HCT116 (cell line): ENCODE results near the gene SULT2B1. TPM values are rescaled to one million over a fixed set of nuclear protein-coding genes. Genes with fewer than 3 reads are reported as not detected.

Source experiments
- total RNA-seq: library from RNA; stranded (reverse); gene quantifications from one replicate; pipeline ENCODE4 v1.2.1, GENCODE V29; 2021; ENCODE audit not compliant: unreplicated experiment
- TF ChIP-seq, protein P1 (sequence below): IDR thresholded peaks from 2 replicates; pipeline ENCODE4 v1.6.1; 2012; ENCODE audit warnings: low read depth

Gene SULT2B1
- total RNA-seq, 1 experiment from 2014 or later, result 4.8 TPM

DNA sequence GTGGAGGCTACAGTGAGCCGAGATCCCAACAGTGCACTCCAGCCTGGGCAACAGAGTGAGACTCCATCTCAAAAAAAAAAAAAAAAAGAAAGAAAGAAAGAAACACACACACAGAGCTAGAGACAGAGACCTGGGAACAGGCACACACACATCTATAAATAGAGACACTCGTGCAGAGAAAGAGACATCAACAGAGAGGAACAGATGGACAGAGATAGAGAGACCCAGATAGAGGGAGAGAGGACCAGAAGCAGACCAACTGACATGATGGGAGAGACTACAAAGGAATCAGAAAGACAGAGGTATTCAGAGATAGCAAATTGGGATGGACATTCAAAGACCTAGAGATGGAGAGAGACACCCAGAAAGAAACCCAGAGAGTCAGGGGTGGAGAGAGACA is 96.2 kb downstream of the SULT2B1 start (continued):
- TF ChIP-seq, protein P1, sequence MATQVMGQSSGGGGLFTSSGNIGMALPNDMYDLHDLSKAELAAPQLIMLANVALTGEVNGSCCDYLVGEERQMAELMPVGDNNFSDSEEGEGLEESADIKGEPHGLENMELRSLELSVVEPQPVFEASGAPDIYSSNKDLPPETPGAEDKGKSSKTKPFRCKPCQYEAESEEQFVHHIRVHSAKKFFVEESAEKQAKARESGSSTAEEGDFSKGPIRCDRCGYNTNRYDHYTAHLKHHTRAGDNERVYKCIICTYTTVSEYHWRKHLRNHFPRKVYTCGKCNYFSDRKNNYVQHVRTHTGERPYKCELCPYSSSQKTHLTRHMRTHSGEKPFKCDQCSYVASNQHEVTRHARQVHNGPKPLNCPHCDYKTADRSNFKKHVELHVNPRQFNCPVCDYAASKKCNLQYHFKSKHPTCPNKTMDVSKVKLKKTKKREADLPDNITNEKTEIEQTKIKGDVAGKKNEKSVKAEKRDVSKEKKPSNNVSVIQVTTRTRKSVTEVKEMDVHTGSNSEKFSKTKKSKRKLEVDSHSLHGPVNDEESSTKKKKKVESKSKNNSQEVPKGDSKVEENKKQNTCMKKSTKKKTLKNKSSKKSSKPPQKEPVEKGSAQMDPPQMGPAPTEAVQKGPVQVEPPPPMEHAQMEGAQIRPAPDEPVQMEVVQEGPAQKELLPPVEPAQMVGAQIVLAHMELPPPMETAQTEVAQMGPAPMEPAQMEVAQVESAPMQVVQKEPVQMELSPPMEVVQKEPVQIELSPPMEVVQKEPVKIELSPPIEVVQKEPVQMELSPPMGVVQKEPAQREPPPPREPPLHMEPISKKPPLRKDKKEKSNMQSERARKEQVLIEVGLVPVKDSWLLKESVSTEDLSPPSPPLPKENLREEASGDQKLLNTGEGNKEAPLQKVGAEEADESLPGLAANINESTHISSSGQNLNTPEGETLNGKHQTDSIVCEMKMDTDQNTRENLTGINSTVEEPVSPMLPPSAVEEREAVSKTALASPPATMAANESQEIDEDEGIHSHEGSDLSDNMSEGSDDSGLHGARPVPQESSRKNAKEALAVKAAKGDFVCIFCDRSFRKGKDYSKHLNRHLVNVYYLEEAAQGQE, result no peak
- TF ChIP-seq, all 23 proteins: peak for 0

Other genes with a start within 250 kb of the SULT2B1 start
- 92.9 TPM for gene EMP3, start 226.6 kb upstream of the SULT2B1 start, total RNA-seq
- 13.2 TPM for gene TMEM143, start 188.2 kb upstream of the SULT2B1 start, total RNA-seq
- gene SYNGR4, start 187.8 kb upstream of the SULT2B1 start, total RNA-seq, result 0.49 TPM
- 212 TPM for gene KDELR1, start 160.6 kb upstream of the SULT2B1 start, total RNA-seq
- gene GRIN2D, start 158.5 kb upstream of the SULT2B1 start, total RNA-seq, result 26.2 TPM
- 64.8 TPM for gene GRWD1, start 106.2 kb upstream of the SULT2B1 start, total RNA-seq
- gene KCNJ14, start 96.6 kb upstream of the SULT2B1 start, total RNA-seq, result 2.5 TPM
- 75.3 TPM for gene CYTH2, start 82.8 kb upstream of the SULT2B1 start, total RNA-seq
- 19.9 TPM for gene LMTK3, start 40.3 kb upstream of the SULT2B1 start, total RNA-seq
- not detected for gene SPACA4, start 54.6 kb downstream of the SULT2B1 start, total RNA-seq
- 6.8 TPM for gene FAM83E, start 62.9 kb downstream of the SULT2B1 start, total RNA-seq
- gene RPL18, start 67.0 kb downstream of the SULT2B1 start, total RNA-seq, result 2,006 TPM
- gene SPHK2, start 67.3 kb downstream of the SULT2B1 start, total RNA-seq, result 19.9 TPM
- 45.9 TPM for gene DBP, start 85.2 kb downstream of the SULT2B1 start, total RNA-seq
- gene CA11, start 94.0 kb downstream of the SULT2B1 start, total RNA-seq, result 29.6 TPM
- gene NTN5, start 120.8 kb downstream of the SULT2B1 start, total RNA-seq, result 3.1 TPM
- gene FUT2, start 143.8 kb downstream of the SULT2B1 start, total RNA-seq, result 12.5 TPM
- 1.3 TPM for gene MAMSTR, start 167.6 kb downstream of the SULT2B1 start, total RNA-seq
- 1.9 TPM for gene RASIP1, start 188.4 kb downstream of the SULT2B1 start, total RNA-seq
- 1.7 TPM for gene IZUMO1, start 194.7 kb downstream of the SULT2B1 start, total RNA-seq
- gene FUT1, start 200.5 kb downstream of the SULT2B1 start, total RNA-seq, result 14.1 TPM
- 0.81 TPM for gene FGF21, start 203.4 kb downstream of the SULT2B1 start, total RNA-seq